Liver (tissue), 9 donors: Measurements from ENCODE around the gene HBP1. TPM values are rescaled to one million over a fixed set of nuclear protein-coding genes. Genes with fewer than 3 reads are reported as not detected.

Source experiments
- DNase-seq: peaks from one replicate; pipeline ENCODE4 v3.0.0-alpha.2; 2017; ENCODE audit warnings: low spot score
- H3K27ac ChIP-seq, 2 donors: one replicate each; pipeline ENCODE4 v1.7.0; 2013; ENCODE audit warnings: inconsistent platforms in 2 of 2, low read length in 2 of 2, control low read depth in 1 of 2, low read depth in 1 of 2, mild to moderate bottlenecking in 1 of 2
- H3K27me3 ChIP-seq, 4 donors: one replicate each; pipeline versions ENCODE4 v1.6.1 to v1.7.0; 2013; ENCODE audit warnings: low read length in 3 of 4, inconsistent platforms in 1 of 4, mild to moderate bottlenecking in 1 of 4, moderate library complexity in 1 of 4; ENCODE audit not compliant: control insufficient read depth in 4 of 4, insufficient read depth in 4 of 4
- H3K36me3 ChIP-seq, 4 donors: one replicate each; pipeline versions ENCODE4 v1.6.1 to v1.7.0; 2013; ENCODE audit warnings: low read length in 3 of 4, mild to moderate bottlenecking in 3 of 4, low read depth in 1 of 4, moderate library complexity in 1 of 4; ENCODE audit not compliant: control insufficient read depth in 4 of 4, insufficient read depth in 3 of 4
- H3K4me1 ChIP-seq, 4 donors: one replicate each; pipeline versions ENCODE4 v1.6.1 to v1.7.0; 2013; ENCODE audit warnings: low read length in 3 of 4, mild to moderate bottlenecking in 3 of 4, moderate library complexity in 1 of 4; ENCODE audit not compliant: control insufficient read depth in 4 of 4, insufficient read depth in 4 of 4
- H3K4me3 ChIP-seq, 3 donors: one replicate each; pipeline versions ENCODE4 v1.6.1 to v1.7.0; 2013; ENCODE audit warnings: low read length in 3 of 3, control low read depth in 1 of 3, low read depth in 1 of 3, mild to moderate bottlenecking in 1 of 3
- H3K9ac ChIP-seq, 2 donors: one replicate each; pipeline ENCODE4 v1.7.0; 2013; ENCODE audit warnings: low read length in 2 of 2, mild to moderate bottlenecking in 2 of 2, moderate library complexity in 2 of 2, control low read depth in 1 of 2, low read depth in 1 of 2
- H3K9me3 ChIP-seq, 4 donors: one replicate each; pipeline versions ENCODE4 v1.6.1 to v1.7.0; 2013; ENCODE audit warnings: low read length in 3 of 4; ENCODE audit not compliant: control insufficient read depth in 4 of 4
- CTCF ChIP-seq: fragments of 150-350 bp; IDR thresholded peaks from 2 replicates; pipeline ENCODE4 v1.5.1; 2017; ENCODE audit warnings: improper control_type of control experiment, low read depth, low read length; ENCODE audit not compliant: missing input control
- FOXA2 ChIP-seq: IDR thresholded peaks from 2 replicates; pipeline ENCODE4 v1.6.1; 2016; ENCODE audit warnings: antibody characterized with exemption
- HNF4A ChIP-seq, 2 donors: conservative IDR thresholded peaks; 2 replicates each; pipeline ENCODE4 v1.6.1; 2016; ENCODE audit warnings: antibody characterized with exemption in 2 of 2, mild to moderate bottlenecking in 2 of 2
- HNF4G ChIP-seq: IDR thresholded peaks from 2 replicates; pipeline ENCODE4 v1.6.1; 2016; ENCODE audit warnings: antibody characterized with exemption
- JUND ChIP-seq, 2 donors: IDR thresholded peaks; 2 replicates each; pipeline ENCODE4 v1.6.1; 2016; ENCODE audit warnings: antibody characterized with exemption in 2 of 2
- MAX ChIP-seq: IDR thresholded peaks from 2 replicates; pipeline ENCODE4 v1.6.1; 2016; ENCODE audit warnings: antibody characterized with exemption
- NR2F2 ChIP-seq: IDR thresholded peaks from 2 replicates; pipeline ENCODE4 v1.6.1; 2016; ENCODE audit warnings: antibody characterized with exemption
- RAD21 ChIP-seq, 2 donors: IDR thresholded peaks; 2 replicates each; pipeline ENCODE4 v1.6.1; 2016; ENCODE audit warnings: antibody characterized with exemption in 2 of 2, mild to moderate bottlenecking in 2 of 2
- RXRA ChIP-seq, 2 donors: IDR thresholded peaks; 2 replicates each; pipeline ENCODE4 v1.6.1; 2017 to 2018; ENCODE audit warnings: antibody characterized with exemption in 2 of 2, mild to moderate bottlenecking in 1 of 2
- SP1 ChIP-seq: IDR thresholded peaks from 2 replicates; pipeline ENCODE4 v1.6.1; 2018; ENCODE audit warnings: antibody characterized with exemption, mild to moderate bottlenecking
- YY1 ChIP-seq: IDR thresholded peaks from 2 replicates; pipeline ENCODE4 v1.6.1; 2016; ENCODE audit warnings: antibody characterized with exemption, mild to moderate bottlenecking
- ZBTB33 ChIP-seq: IDR thresholded peaks from 2 replicates; pipeline ENCODE4 v1.6.1; 2016; ENCODE audit warnings: antibody characterized with exemption
- WGBS: extraction: QIAGEN DNeasy Blood & Tissue Kit; methylation state at CpG from one replicate; pipeline ENCODE4 v1.1.7; 2013; 5-methylcytosine and 5-hydroxymethylcytosine counted together
- polyA plus RNA-seq, 2 donors: library from polyadenylated mRNA; stranded (reverse) in 1 of 2; unstranded in 1 of 2; fragments of 200-250 nt in 1 of 2; fragments of >200 nt in 1 of 2; fragmentation: Nextera tagmentation in 1 of 2; extraction: Ambion mirVana in 1 of 2; gene quantifications; one replicate each; pipeline versions ENCODE4 v1.2.1 to v1.2.3, GENCODE V29; 2013 to 2015
- total RNA-seq, 2 donors: library from RNA; depleted of rRNA; stranded (reverse); fragments of >200 nt; gene quantifications; one replicate each; pipeline ENCODE4 v1.2.3, GENCODE V29; 2014
- TF ChIP-seq, protein P1 (sequence below): IDR thresholded peaks from 2 replicates; pipeline ENCODE4 v1.6.1; 2016; ENCODE audit warnings: antibody characterized with exemption
- donor health status: healthy.
- donor health status: healthy.
- donor health status: healthy.
- donor health status: healthy.
- donor health status: healthy.

The HBP1 gene
- total and polyA plus RNA-seq, 4 donors, result 24.6 to 67.9 (median 48.1) TPM

DNA sequence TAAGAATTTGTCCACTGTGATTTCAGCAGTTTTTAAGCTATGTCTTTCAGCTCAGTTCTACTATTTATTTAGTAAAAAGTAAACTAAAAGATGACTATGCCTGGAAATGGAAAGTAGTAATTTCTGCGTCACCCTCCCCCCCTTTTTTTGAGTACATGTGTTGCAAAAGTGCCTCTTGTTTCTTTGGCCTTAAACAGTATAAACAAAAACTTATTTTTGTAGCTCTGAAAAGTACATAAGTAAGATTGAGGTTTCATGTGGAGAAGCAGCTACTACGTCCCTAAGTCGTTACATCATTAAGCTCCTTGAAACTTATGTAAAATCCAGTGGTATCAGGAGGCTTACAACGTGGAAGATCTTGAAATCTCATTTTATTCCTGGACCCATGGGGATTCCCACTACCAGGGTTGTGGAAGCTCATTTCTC, 46.3 kb upstream of the HBP1 start (continued):
- no peak for TF ChIP-seq CTCF

DNA sequence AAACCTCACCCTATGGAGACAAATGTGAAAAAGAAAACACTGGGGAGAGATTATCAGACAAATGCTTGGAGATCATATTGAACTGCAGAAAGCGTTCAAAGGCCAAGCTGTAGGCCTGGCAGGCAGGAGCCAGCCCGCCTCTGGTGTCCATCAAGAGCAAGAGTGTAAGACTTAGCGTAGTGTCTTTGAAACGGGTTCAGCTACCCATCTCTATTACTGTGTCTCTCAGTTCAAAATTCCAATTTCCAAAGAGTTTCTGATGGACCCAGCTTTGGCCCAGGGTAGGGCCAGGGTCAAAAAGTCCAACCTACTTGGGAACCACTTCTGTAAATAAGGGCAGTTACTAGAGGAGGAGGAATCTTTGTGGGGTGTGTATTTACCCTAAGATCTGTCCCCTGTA, 45.4 kb upstream of the HBP1 start:
- no peak for DNase-seq
- no peak overlapping the region for H3K9ac ChIP-seq
- H3K4me1 ChIP-seq, result peaks cover 0 to 5% (median under 1%) of the 10 kb centered on the region in 4 donors
- H3K4me3 ChIP-seq, result no peak overlapping the region
- no peaks in the 10 kb centered on the region for H3K27me3 ChIP-seq
- no peaks in the 10 kb centered on the region for H3K9me3 ChIP-seq
- H3K27ac ChIP-seq, result no peak overlapping the region
- no peaks in the 10 kb centered on the region for H3K36me3 ChIP-seq
- TF ChIP-seq HNF4A (conservative IDR thresholded peaks at IDR 0.05) (peak in 1 of 2 donors; percentile 72), ZBTB33 (no peak), NR2F2 (no peak), HNF4G (no peak), CTCF (no peak)
- 86% methylated on average over 4 of the region's 4 CpGs for WGBS

- Histone ChIP-seq H3K27me3 (no peaks in the 10 kb centered on the region), H3K9ac (no peak overlapping the region), H3K4me3 (no peak overlapping the region), H3K4me1 (peaks cover 0 to 5% (median under 1%) of the 10 kb centered on the region in 4 donors), H3K9me3 (no peaks in the 10 kb centered on the region), H3K27ac (no peak overlapping the region), H3K36me3 (no peaks in the 10 kb centered on the region)
- no peak for DNase-seq
- WGBS, result 82% methylated on average over 5 of the region's 5 CpGs
- TF ChIP-seq RAD21 (IDR thresholded peaks at IDR 0.05) (no peak), YY1 (no peak), SP1 (no peak), MAX (no peak), ZBTB33 (no peak), JUND (IDR thresholded peaks at IDR 0.05) (no peak), RXRA (IDR thresholded peaks at IDR 0.05) (no peak), FOXA2 (no peak)
- TF ChIP-seq, protein P1, sequence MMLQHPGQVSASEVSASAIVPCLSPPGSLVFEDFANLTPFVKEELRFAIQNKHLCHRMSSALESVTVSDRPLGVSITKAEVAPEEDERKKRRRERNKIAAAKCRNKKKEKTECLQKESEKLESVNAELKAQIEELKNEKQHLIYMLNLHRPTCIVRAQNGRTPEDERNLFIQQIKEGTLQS, result no peak
Measured at GRCh38 chr7:107125475-107125874, 43.3 kb upstream of the HBP1 start.
